Measurements from ENCODE around the gene CUEDC2. TPM values are rescaled to one million over a fixed set of nuclear protein-coding genes. Genes with fewer than 3 reads are reported as not detected.
A peak's percentile ranks its signal among the peaks of the same experiment; 100 is the strongest.

Gene CUEDC2
- total and polyA plus RNA-seq, 4 donors, result 14.4 to 36.1 (median 24.1) TPM

DNA sequence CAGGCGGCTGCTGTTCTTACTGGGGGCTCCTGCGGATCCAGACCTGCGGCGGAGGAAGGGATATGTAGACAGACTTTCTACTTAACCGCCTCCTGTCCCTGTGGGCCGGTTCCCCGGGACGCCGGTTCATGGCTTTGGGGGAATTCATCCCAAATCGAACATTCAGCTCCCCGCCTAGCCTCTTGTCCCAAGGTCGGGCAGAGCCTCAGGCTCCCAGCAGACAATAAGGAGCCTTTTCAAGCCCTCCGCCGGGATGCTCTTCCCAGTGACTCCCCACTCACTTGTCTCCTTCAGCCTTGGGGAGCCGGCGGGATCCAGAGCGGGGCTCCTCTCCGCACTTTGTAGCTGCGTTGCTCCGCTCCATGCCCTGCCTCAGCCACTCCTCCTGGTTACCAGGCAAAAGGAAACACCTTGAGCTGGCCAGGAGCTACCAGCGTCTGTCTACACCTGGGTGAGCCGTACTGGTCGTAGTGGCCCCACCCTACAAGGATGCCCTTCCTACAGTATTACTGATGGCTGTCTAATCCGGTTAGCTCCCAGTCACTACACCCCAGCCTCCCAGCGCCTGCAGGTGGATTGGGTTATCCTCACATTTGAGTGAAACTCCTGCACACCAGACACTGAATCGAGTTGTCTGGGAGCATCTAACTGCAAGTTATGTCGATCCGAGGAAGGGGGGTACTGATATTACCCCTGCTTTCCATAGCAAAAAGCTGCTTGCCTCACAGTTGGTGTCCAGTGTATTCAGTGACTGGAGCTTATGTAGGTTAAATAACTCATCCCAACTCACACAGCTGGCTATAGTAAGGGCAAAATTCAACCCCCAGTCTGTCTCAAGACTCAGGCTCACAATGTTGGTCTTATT, 19.0 kb upstream of the CUEDC2 start, which contains the start of gene C10orf95:
TSS of gene C10orf95 (minus strand) at position 439 of the 865 bp plus-strand sequence. CDS start 450 bp downstream, outside the sequence.
- H3K36me3 ChIP-seq (ENCODE audit: control insufficient read depth in 4 of 4, insufficient read depth in 3 of 4, low read depth in 1 of 4, low read length in 3 of 4), result peaks cover 0 to 6% (median 3%) of the 10 kb centered on the region in 4 donors
- H3K27ac ChIP-seq (ENCODE audit: low read depth in 1 of 2, low read length in 2 of 2), result peak within 1 kb of the TSS; percentile 81
- 39% methylated on average over 28 of the region's 28 CpGs for WGBS
- no peaks in the 10 kb centered on the region for H3K9me3 ChIP-seq (ENCODE audit: control insufficient read depth in 4 of 4, low read length in 3 of 4)
- DNase-seq (ENCODE audit: low spot score), result no peak
- H3K4me1 ChIP-seq (ENCODE audit: control insufficient read depth in 4 of 4, insufficient read depth in 4 of 4, low read length in 3 of 4), result peaks cover 4 to 27% (median 16%) of the 10 kb centered on the region in 4 donors
- H3K9ac ChIP-seq (ENCODE audit: low read depth in 1 of 2, low read length in 2 of 2), result peak within 1 kb of the TSS in 1 of 2 donors; percentile 50
- TF ChIP-seq REST (IDR thresholded peaks at IDR 0.05), result no peak
- no peak for TF ChIP-seq SP1 (IDR thresholded peaks at IDR 0.05)
- no peak for TF ChIP-seq NR2F2 (IDR thresholded peaks at IDR 0.05)
- no peak for TF ChIP-seq ZBTB33 (IDR thresholded peaks at IDR 0.05)
- TF ChIP-seq CTCF (IDR thresholded peaks at IDR 0.05; ENCODE audit: low read depth, low read length, missing input control), result no peak
- TF ChIP-seq FOXA2 (IDR thresholded peaks at IDR 0.05), result no peak
- TF ChIP-seq FOXA1 (IDR thresholded peaks at IDR 0.05), result no peak
- no peak for TF ChIP-seq ATF3 (IDR thresholded peaks at IDR 0.05)
- no peak for TF ChIP-seq HNF4A (conservative IDR thresholded peaks at IDR 0.05)
- TF ChIP-seq HNF4G (IDR thresholded peaks at IDR 0.05), result no peak
- no peak for TF ChIP-seq EGR1 (IDR thresholded peaks at IDR 0.05; ENCODE audit: low read depth in 2 of 2)
- TF ChIP-seq, protein P1, sequence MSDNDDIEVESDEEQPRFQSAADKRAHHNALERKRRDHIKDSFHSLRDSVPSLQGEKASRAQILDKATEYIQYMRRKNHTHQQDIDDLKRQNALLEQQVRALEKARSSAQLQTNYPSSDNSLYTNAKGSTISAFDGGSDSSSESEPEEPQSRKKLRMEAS (IDR thresholded peaks at IDR 0.05), result no peak
- no peaks in the 10 kb centered on the region for H3K27me3 ChIP-seq (ENCODE audit: control insufficient read depth in 4 of 4, insufficient read depth in 4 of 4, low read length in 3 of 4)
- H3K4me3 ChIP-seq (ENCODE audit: low read depth in 1 of 3, low read length in 3 of 3), result peak within 1 kb of the TSS; percentile 50 to 99 (median 99)

Measured in liver (tissue), 9 donors.